ENCODE data around the gene PARK7. TPM values are rescaled to one million over a fixed set of nuclear protein-coding genes. Genes with fewer than 3 reads are reported as not detected.

The PARK7 gene
- total RNA-seq, 1 donor from 2014 or later: 187 TPM

- peak; percentile 85 for TF ChIP-seq CTCF (IDR thresholded peaks at IDR 0.05)
- peak; percentile 66 for DNase-seq
- no peak overlapping the region for H3K4me3 ChIP-seq
- no peaks in the 10 kb centered on the region for H3K4me1 ChIP-seq
- intact Hi-C loops (cut with DNase I): no loop called here
- no peaks in the 10 kb centered on the region for H3K9me3 ChIP-seq
- ATAC-seq: peak; percentile 96
- H3K36me3 ChIP-seq: peaks cover 83% of the 10 kb centered on the region
- H3K27ac ChIP-seq: no peak overlapping the region
- H3K27me3 ChIP-seq (ENCODE audit: low read depth): no peaks in the 10 kb centered on the region
Observed at GRCh38 chr1:7975212-7975865, 13.8 kb downstream of the PARK7 start.

- no peak for DNase-seq
- Histone ChIP-seq H3K9me3 (no peaks in the 10 kb centered on the region), H3K36me3 (peaks cover 90% of the 10 kb centered on the region), H3K4me3 (no peak overlapping the region), H3K4me1 (peaks cover 9% of the 10 kb centered on the region), H3K27ac (no peak overlapping the region), H3K27me3 (ENCODE audit: low read depth) (no peaks in the 10 kb centered on the region)
- intact Hi-C loops (cut with DNase I): no loop called here
- no peak for TF ChIP-seq CTCF (IDR thresholded peaks at IDR 0.05)
- ATAC-seq: no peak
Observed at GRCh38 chr1:7980984-7981383, 19.5 kb downstream of the PARK7 start.

GRCh38 chr1:7983086-7983778 lies 21.7 kb downstream of the PARK7 start:
- Histone ChIP-seq H3K36me3 (peaks cover 78% of the 10 kb centered on the region), H3K4me3 (no peak overlapping the region), H3K27ac (no peak overlapping the region), H3K9me3 (no peaks in the 10 kb centered on the region), H3K4me1 (peaks cover 9% of the 10 kb centered on the region), H3K27me3 (ENCODE audit: low read depth) (no peaks in the 10 kb centered on the region)
- intact Hi-C loops (cut with DNase I): no loop called here
- DNase-seq: no peak
- no peak for TF ChIP-seq CTCF (IDR thresholded peaks at IDR 0.05)
- ATAC-seq: peak in 1 of 2 donors; percentile 7

GRCh38 chr1:7984811-7985210 lies 23.3 kb downstream of the PARK7 start:
- no peak for DNase-seq
- no peak for ATAC-seq
- H3K36me3 ChIP-seq: peaks cover 62% of the 10 kb centered on the region
- TF ChIP-seq CTCF (IDR thresholded peaks at IDR 0.05): no peak
- intact Hi-C loops (cut with DNase I): no loop called here
- no peak overlapping the region for H3K27ac ChIP-seq
- H3K9me3 ChIP-seq: no peaks in the 10 kb centered on the region
- peaks cover 9% of the 10 kb centered on the region for H3K4me1 ChIP-seq
- H3K27me3 ChIP-seq (ENCODE audit: low read depth): no peaks in the 10 kb centered on the region
- no peak overlapping the region for H3K4me3 ChIP-seq

GRCh38 chr1:7985851-7986612 lies 24.5 kb downstream of the PARK7 start:
- Histone ChIP-seq H3K4me3 (no peak overlapping the region), H3K9me3 (no peaks in the 10 kb centered on the region), H3K4me1 (peaks cover 9% of the 10 kb centered on the region), H3K27me3 (ENCODE audit: low read depth) (no peaks in the 10 kb centered on the region), H3K36me3 (peaks cover 50% of the 10 kb centered on the region), H3K27ac (no peak overlapping the region)
- intact Hi-C loops (cut with DNase I): no loop called here
- DNase-seq (no peak), ATAC-seq (no peak)
- TF ChIP-seq CTCF (IDR thresholded peaks at IDR 0.05): no peak

Measured in lower lobe of right lung (tissue), 2 donors.